Sigmoid colon (tissue), 7 donors: ENCODE measurements around the gene LIME1. TPM values are rescaled to one million over a fixed set of nuclear protein-coding genes. Genes with fewer than 3 reads are reported as not detected.

Experiments
- DNase-seq: peaks from one replicate; pipeline ENCODE4 v3.0.0-alpha.2; 2019
- H3K27ac ChIP-seq, 4 donors: fragments of 200-600 bp; sonication (generic); one replicate each; pipeline ENCODE4 v1.5.1; 2016 to 2019; ENCODE audit warnings: mild to moderate bottlenecking in 1 of 4
- H3K27me3 ChIP-seq, 3 donors: fragments of 200-600 bp; sonication (generic); one replicate each; pipeline ENCODE4 v1.5.1; 2019; ENCODE audit warnings: mild to moderate bottlenecking in 1 of 3
- H3K36me3 ChIP-seq, 4 donors: fragments of 200-600 bp; sonication (generic); one replicate each; pipeline ENCODE4 v1.5.1; 2016 to 2019
- H3K4me1 ChIP-seq, 4 donors: fragments of 200-600 bp; sonication (generic); one replicate each; pipeline ENCODE4 v1.5.1; 2017 to 2019
- H3K4me3 ChIP-seq, 4 donors: fragments of 200-600 bp; sonication (generic); one replicate each; pipeline ENCODE4 v1.5.1; 2017 to 2019; ENCODE audit warnings: mild to moderate bottlenecking in 2 of 4, moderate library complexity in 1 of 4
- H3K9me3 ChIP-seq, 4 donors: fragments of 200-600 bp in 3 of 4; sonication (generic) in 3 of 4; one replicate each; pipeline versions ENCODE4 v1.5.1 to v1.6.1; 2013 to 2019
- CTCF ChIP-seq, 4 experiments: fragments of 450-650 bp in 3 of 4; fragments of 200-600 bp in 1 of 4; IDR thresholded peaks; one replicate each; pipeline ENCODE4 v1.5.1; 2016 to 2019; ENCODE audit warnings: antibody characterized with exemption in 4 of 4, mild to moderate bottlenecking in 3 of 4, moderate library complexity in 2 of 4
- EP300 ChIP-seq, 4 donors: sonication (generic); formaldehyde crosslinking; IDR thresholded peaks; one replicate each; pipeline ENCODE4 v1.6.1; 2017; ENCODE audit warnings: antibody characterized with exemption in 4 of 4
- POLR2A ChIP-seq, 2 donors: fragments of 450-650 bp; IDR thresholded peaks; one replicate each; pipeline ENCODE4 v1.6.1; 2016; ENCODE audit warnings: antibody characterized with exemption in 2 of 2, mild to moderate bottlenecking in 2 of 2, moderate library complexity in 2 of 2
- POLR2AphosphoS5 ChIP-seq, 4 donors: sonication (generic); formaldehyde crosslinking; IDR thresholded peaks; one replicate each; pipeline ENCODE4 v1.6.1; 2017; ENCODE audit warnings: antibody characterized with exemption in 4 of 4
- WGBS, 2 donors: extraction: QIAGEN DNeasy Blood & Tissue Kit; methylation state at CpG; one replicate each; pipeline ENCODE4 v1.1.7; 2013; 5-methylcytosine and 5-hydroxymethylcytosine counted together
- intact Hi-C: fragments of 100-400 bp; cut with DNase I; formaldehyde crosslinking; loops from one replicate; pipeline ENCODE4 v1.15.1; 2023
- polyA plus RNA-seq, 3 donors: library from polyadenylated mRNA; stranded (reverse); fragments of 200-250 nt; gene quantifications; one replicate each; pipeline ENCODE4 v1.2.3, GENCODE V29; 2013
- total RNA-seq, 4 donors: library from RNA; depleted of rRNA; stranded (reverse); fragments of >200 nt; gene quantifications; one replicate each; pipeline ENCODE4 v1.1.0, GENCODE V29; 2016
- donor health status: healthy with polysubstance abuse.
- donor health status: Bipolar disorder and iron deficiency.
- donor health status: healthy.

The LIME1 gene
- total and polyA plus RNA-seq, 7 donors: 4.6 to 35.3 (median 6.4) TPM; not detected in 1

DNA sequence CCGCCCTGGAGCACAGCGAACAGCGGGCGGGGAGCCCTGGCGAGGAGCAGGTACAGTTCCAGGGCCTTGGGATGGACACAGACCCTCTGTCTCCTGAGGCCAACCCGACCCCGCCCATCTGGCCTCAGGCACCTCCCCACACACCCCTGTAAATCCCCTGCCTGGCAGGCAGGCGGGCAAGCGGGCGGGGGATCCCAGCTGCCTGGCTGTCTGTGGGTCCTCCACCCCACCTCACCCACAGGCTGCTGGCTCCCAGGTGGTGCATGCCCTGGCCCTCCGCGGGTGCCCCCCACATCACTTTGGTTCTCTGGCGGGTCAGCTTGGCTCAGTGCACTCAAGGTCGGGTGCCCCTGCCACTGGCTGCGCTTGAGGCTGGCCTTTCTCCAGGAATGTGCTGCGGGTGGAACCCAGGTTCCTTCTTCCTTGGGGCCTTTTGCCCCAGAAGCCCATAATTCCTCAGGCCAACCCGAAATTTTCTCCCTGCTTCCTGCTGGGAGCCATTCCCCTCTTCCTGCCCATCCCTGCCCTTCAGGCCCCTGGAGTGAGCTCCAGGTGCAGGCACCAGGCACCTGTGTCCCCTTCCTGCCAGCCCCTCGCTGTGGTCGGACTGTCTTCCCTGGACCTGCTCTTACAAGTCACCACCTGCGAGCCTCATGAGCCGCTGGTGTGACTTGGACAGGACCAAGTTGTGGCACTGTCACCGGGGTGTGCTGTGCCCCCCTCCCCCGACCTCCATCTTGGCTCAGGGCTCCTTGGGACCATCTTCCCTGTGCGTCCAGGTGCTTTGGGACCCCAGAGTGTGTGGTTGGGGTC lies 45.4 kb upstream of the LIME1 start:
- Histone ChIP-seq H3K4me3 (no peak overlapping the region), H3K27ac (peak overlapping the region; percentile 7 to 26 (median 18)), H3K27me3 (no peaks in the 10 kb centered on the region), H3K9me3 (no peaks in the 10 kb centered on the region), H3K36me3 (peaks cover 6 to 24% (median 11%) of the 10 kb centered on the region in 4 donors), H3K4me1 (peaks cover 2 to 29% (median 23%) of the 10 kb centered on the region in 4 donors)
- DNase-seq: peak; percentile 70
- intact Hi-C loops: no loop called here
- no peak for TF ChIP-seq POLR2A (IDR thresholded peaks at IDR 0.05)
- TF ChIP-seq POLR2AphosphoS5 (IDR thresholded peaks at IDR 0.05): peak in 1 of 4 donors; percentile 3
- TF ChIP-seq CTCF (IDR thresholded peaks at IDR 0.05): no peak
- TF ChIP-seq EP300 (IDR thresholded peaks at IDR 0.05): no peak
- 28 to 72% methylated on average over 24 of the region's 24 CpGs for WGBS, 2 donors

GRCh38 chr20:63691711-63692435 lies 44.6 kb upstream of the LIME1 start:
- intact Hi-C loops: no loop called here
- no peaks in the 10 kb centered on the region for H3K27me3 ChIP-seq
- 27 to 73% methylated on average over 21 of the region's 21 CpGs for WGBS, 2 donors
- H3K9me3 ChIP-seq: no peaks in the 10 kb centered on the region
- H3K4me3 ChIP-seq: no peak overlapping the region
- H3K27ac ChIP-seq: peak overlapping the region in 3 of 4 donors; percentile 7 to 19 (median 18)
- peak; percentile 64 for DNase-seq
- H3K36me3 ChIP-seq: peaks cover 6 to 24% (median 11%) of the 10 kb centered on the region in 4 donors
- peaks cover 2 to 29% (median 23%) of the 10 kb centered on the region in 4 donors for H3K4me1 ChIP-seq
- TF ChIP-seq POLR2AphosphoS5 (IDR thresholded peaks at IDR 0.05) (peak in 2 of 4 donors; percentile 2 to 19), CTCF (IDR thresholded peaks at IDR 0.05) (no peak)

DNA sequence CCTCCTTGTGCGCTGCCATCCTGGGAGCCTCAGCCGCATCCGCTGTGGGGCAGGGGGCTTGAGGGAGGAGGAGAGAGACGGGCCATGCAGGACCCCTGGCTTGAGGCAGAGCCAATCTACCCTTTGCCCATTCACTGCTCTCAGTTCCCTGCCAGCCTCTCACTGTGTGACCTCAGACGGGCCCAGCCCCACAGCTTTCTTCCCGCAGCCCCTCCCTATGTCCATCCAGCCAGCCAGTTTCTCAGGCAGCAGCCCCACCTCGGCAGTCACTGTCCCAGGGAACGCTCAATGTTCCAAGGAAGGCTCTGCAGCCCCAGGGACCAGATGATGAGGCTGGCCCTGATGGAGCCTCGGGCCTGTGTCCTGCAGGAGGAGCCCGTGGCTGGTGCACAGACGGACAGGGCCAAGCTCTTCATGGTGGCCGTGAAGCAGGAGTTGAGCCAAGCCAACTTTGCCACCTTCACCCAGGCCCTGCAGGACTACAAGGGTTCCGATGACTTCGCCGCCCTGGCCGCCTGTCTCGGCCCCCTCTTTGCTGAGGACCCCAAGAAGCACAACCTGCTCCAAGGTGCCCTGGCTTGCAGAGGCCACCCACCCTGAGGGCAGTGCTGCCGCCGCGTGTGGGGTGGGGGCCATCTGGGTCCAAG lies 43.9 kb upstream of the LIME1 start:
- DNase-seq: peak; percentile 73
- H3K36me3 ChIP-seq: peaks cover 6 to 24% (median 11%) of the 10 kb centered on the region in 4 donors
- no peak overlapping the region for H3K4me3 ChIP-seq
- peaks cover 2 to 29% (median 23%) of the 10 kb centered on the region in 4 donors for H3K4me1 ChIP-seq
- H3K9me3 ChIP-seq: no peaks in the 10 kb centered on the region
- WGBS, 2 donors: 54 to 78% methylated on average over 20 of the region's 20 CpGs
- TF ChIP-seq POLR2AphosphoS5 (IDR thresholded peaks at IDR 0.05): peak in 2 of 4 donors; percentile 31 to 35
- TF ChIP-seq CTCF (IDR thresholded peaks at IDR 0.05): no peak
- no peaks in the 10 kb centered on the region for H3K27me3 ChIP-seq
- H3K27ac ChIP-seq: peak overlapping the region in 2 of 4 donors; percentile 7 to 18
- intact Hi-C loops: no loop called here

GRCh38 chr20:63693083-63693732 lies 43.3 kb upstream of the LIME1 start:
- no peak for TF ChIP-seq POLR2AphosphoS5 (IDR thresholded peaks at IDR 0.05)
- TF ChIP-seq CTCF (IDR thresholded peaks at IDR 0.05): no peak
- TF ChIP-seq POLR2A (IDR thresholded peaks at IDR 0.05): no peak
- no peak for TF ChIP-seq EP300 (IDR thresholded peaks at IDR 0.05)
- no peak overlapping the region for H3K4me3 ChIP-seq
- WGBS, 2 donors: 87 to 90% methylated on average over 10 of the region's 10 CpGs
- peak overlapping the region in 1 of 4 donors; percentile 7 for H3K27ac ChIP-seq
- intact Hi-C loops: no loop called here
- H3K36me3 ChIP-seq: peaks cover 6 to 24% (median 11%) of the 10 kb centered on the region in 4 donors
- H3K4me1 ChIP-seq: peaks cover 2 to 28% (median 23%) of the 10 kb centered on the region in 4 donors
- H3K9me3 ChIP-seq: no peaks in the 10 kb centered on the region
- H3K27me3 ChIP-seq: no peaks in the 10 kb centered on the region
- DNase-seq: peak; percentile 69
